Subcutaneous abdominal adipose tissue (tissue), 5 donors: Measurements from ENCODE around the gene POU2F1.

Experiments used
- H3K27ac ChIP-seq: one replicate; pipeline ENCODE4 v1.7.0; 2013; ENCODE audit warnings: low read depth, mild to moderate bottlenecking, inconsistent platforms, low read length, moderate library complexity
- H3K27me3 ChIP-seq, 5 donors: one replicate each; pipeline ENCODE4 v1.7.0; 2013; ENCODE audit warnings: low read length in 5 of 5, inconsistent platforms in 1 of 5; ENCODE audit not compliant: control insufficient read depth in 5 of 5, insufficient read depth in 4 of 5
- H3K36me3 ChIP-seq, 5 donors: one replicate each; pipeline ENCODE4 v1.7.0; 2013; ENCODE audit warnings: low read length in 5 of 5; ENCODE audit not compliant: control insufficient read depth in 5 of 5, insufficient read depth in 5 of 5
- H3K4me1 ChIP-seq, 5 donors: one replicate each; pipeline ENCODE4 v1.7.0; 2013; ENCODE audit warnings: low read length in 5 of 5, mild to moderate bottlenecking in 3 of 5, moderate library complexity in 1 of 5; ENCODE audit not compliant: control insufficient read depth in 5 of 5, insufficient read depth in 5 of 5
- H3K4me3 ChIP-seq, 5 donors: one replicate each; pipeline ENCODE4 v1.7.0; 2013; ENCODE audit warnings: low read length in 5 of 5, low read depth in 1 of 5
- H3K9ac ChIP-seq, 5 donors: one replicate each; pipeline ENCODE4 v1.7.0; 2013; ENCODE audit warnings: low read length in 5 of 5, mild to moderate bottlenecking in 4 of 5, moderate library complexity in 3 of 5
- H3K9me3 ChIP-seq, 5 donors: one replicate each; pipeline ENCODE4 v1.7.0; 2013; ENCODE audit warnings: low read length in 5 of 5; ENCODE audit not compliant: control insufficient read depth in 5 of 5
- donor health status: healthy.
- donor health status: healthy.
- donor health status: healthy.
- donor health status: healthy.
- donor health status: healthy.

The POU2F1 gene

GRCh38 chr1:167220537-167221125 is at the start of gene POU2F1:
POU2F1 (plus strand) TSS chr1:167220886; CDS start chr1:167220898, 12 bp downstream.
- Histone ChIP-seq H3K4me1 (peaks cover 0 to 28% (median 23%) of the 10 kb centered on the region in 5 donors), H3K9me3 (peaks cover 0 to 3% (median 0%) of the 10 kb centered on the region in 5 donors), H3K36me3 (no peaks in the 10 kb centered on the region), H3K27ac (peak within 1 kb of the TSS; percentile 96), H3K9ac (peak within 1 kb of the TSS; percentile 68 to 96 (median 88)), H3K27me3 (no peaks in the 10 kb centered on the region), H3K4me3 (peak within 1 kb of the TSS; percentile 78 to 99 (median 96))

DNA sequence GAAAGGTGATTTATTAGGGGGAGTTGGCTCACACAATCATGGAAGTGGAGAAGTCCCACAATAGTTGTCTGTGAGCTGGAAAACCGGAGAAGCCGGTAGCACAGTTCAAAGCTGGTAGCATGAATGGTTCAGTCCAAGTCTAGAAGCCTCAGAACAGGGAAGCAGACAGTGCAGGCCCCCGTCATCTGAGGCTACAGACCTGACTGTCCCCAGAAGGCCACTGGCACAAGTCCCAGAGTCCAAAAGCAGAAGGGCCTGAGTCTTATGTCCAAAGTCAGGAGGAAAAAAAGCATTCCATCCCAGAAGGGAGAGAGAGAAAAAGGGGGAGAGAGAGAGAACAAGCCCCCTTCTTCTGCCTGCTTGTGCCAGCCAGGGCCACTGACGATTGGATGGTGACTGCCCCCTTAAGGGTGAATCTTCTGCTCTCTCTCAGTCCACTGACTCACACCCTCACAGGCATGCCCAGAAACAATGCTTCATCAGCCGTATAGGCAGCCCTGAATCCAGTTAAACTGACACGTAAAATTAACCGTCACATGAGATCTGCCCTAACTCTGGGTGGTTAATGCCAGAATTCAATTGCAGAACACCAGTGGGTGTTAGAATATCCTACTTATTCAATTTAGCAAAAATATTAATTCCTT is 49.3 kb upstream of the POU2F1 start:
- no peaks in the 10 kb centered on the region for H3K36me3 ChIP-seq
- H3K27ac ChIP-seq = no peak overlapping the region
- peaks cover 0 to under 1% (median 0%) of the 10 kb centered on the region in 5 donors for H3K4me1 ChIP-seq
- H3K9ac ChIP-seq = no peak overlapping the region
- H3K27me3 ChIP-seq = peaks cover 0 to 7% (median 2%) of the 10 kb centered on the region in 5 donors
- peaks cover 0 to 17% (median 9%) of the 10 kb centered on the region in 5 donors for H3K9me3 ChIP-seq
- H3K4me3 ChIP-seq = no peak overlapping the region

- Histone ChIP-seq H3K4me3 (no peak overlapping the region), H3K36me3 (no peaks in the 10 kb centered on the region), H3K9ac (no peak overlapping the region), H3K4me1 (no peaks in the 10 kb centered on the region), H3K9me3 (peaks cover 0 to 10% (median 0%) of the 10 kb centered on the region in 5 donors), H3K27ac (no peak overlapping the region), H3K27me3 (peaks cover 0 to 4% (median 0%) of the 10 kb centered on the region in 5 donors)
Measured at GRCh38 chr1:167173516-167174184, 47.0 kb upstream of the POU2F1 start.

DNA sequence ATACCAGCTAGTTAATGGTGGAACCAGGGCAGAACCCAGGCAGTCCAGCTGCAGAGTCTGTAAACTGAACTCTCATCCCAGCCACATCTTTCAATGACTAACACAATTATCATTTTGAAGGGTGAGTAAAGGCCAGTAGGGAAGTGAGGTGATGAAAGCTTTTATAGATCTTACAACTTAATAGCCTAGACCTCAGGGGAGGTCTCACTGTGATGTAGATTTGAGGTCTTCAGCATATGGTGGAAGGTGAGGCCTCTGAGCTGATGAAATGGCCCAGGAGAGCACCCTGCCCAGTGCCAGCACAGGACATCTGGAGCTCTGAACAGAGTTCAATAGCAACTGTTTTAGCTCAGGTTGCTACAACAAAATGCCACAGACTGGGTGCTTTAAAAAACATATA is 44.8 kb upstream of the POU2F1 start:
- H3K36me3 ChIP-seq = no peaks in the 10 kb centered on the region
- no peaks in the 10 kb centered on the region for H3K4me1 ChIP-seq
- H3K4me3 ChIP-seq = no peak overlapping the region

DNA sequence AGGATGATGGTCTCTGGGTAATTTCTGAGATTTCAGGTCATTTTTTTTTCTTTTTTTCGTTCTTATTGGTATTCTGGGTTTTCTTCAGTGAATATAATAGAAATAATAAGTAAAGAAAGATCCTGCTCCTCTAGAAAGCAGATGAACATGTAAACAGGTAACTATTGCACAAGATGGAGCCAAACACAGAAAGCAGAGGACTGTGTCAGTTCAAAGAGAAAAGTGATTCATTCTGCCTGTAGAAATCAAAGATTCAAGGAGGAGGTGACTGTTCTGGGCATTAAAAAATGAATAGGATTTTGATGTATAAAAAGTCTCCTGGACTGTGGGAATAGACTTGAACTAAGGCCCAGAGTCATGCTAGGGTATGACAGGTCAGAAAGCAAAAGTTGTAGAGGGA is 41.9 kb upstream of the POU2F1 start:
- H3K36me3 ChIP-seq = no peaks in the 10 kb centered on the region
- H3K27ac ChIP-seq = no peak overlapping the region
- no peak overlapping the region for H3K4me3 ChIP-seq
- H3K9me3 ChIP-seq = peaks cover 0 to 10% (median 0%) of the 10 kb centered on the region in 5 donors
- H3K4me1 ChIP-seq = no peaks in the 10 kb centered on the region
- peaks cover 0 to 2% (median 0%) of the 10 kb centered on the region in 5 donors for H3K27me3 ChIP-seq
- H3K9ac ChIP-seq = no peak overlapping the region

More for the DNA sequence above, 44.8 kb upstream of the POU2F1 start:
- no peak overlapping the region for H3K27ac ChIP-seq
- H3K27me3 ChIP-seq = peaks cover 0 to 2% (median 0%) of the 10 kb centered on the region in 5 donors
- no peak overlapping the region for H3K9ac ChIP-seq
- H3K9me3 ChIP-seq = peaks cover 0 to 10% (median 0%) of the 10 kb centered on the region in 5 donors

DNA sequence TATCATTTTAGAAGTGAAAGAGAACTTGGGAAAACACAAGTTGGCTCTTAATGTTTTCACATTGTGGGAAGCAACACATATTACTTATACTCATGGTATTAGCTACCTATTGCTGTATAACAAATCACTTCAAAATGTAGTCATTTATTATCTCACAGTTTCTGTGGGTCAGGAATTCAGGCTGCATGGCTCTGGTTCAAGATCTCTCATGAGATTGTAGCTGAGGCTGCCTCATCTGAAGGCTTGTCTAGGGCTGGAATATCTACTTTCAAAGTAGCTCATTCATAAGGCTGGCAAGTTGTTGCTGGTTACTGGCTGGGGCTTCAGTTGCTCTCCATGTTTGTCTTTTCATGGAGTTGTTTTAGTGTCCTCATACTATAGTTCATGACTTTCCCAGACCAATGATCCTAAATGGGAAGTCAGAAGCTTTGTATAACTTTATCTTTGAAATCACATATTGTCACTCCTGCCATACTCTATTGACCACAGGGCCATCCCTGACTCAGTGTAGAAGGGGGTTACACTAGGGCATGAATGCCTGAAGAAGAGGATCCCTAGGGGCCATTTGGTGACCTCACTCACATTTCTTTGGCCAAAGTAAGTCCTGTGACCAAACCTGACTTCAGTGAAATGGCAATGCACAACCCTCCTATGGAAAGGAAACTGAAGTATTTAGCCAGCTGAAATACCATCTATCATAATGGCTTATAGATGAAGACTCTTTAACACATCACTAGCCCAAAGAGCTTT is 37.9 kb upstream of the POU2F1 start:
- no peaks in the 10 kb centered on the region for H3K36me3 ChIP-seq
- no peaks in the 10 kb centered on the region for H3K9me3 ChIP-seq
- no peak overlapping the region for H3K4me3 ChIP-seq
- H3K4me1 ChIP-seq = no peaks in the 10 kb centered on the region
- no peak overlapping the region for H3K27ac ChIP-seq
- H3K9ac ChIP-seq = no peak overlapping the region
- no peaks in the 10 kb centered on the region for H3K27me3 ChIP-seq

GRCh38 chr1:167184081-167184480 is 36.6 kb upstream of the POU2F1 start:
- Histone ChIP-seq H3K9ac (no peak overlapping the region), H3K36me3 (no peaks in the 10 kb centered on the region), H3K4me3 (no peak overlapping the region), H3K4me1 (no peaks in the 10 kb centered on the region), H3K27me3 (no peaks in the 10 kb centered on the region), H3K9me3 (no peaks in the 10 kb centered on the region), H3K27ac (no peak overlapping the region)

DNA sequence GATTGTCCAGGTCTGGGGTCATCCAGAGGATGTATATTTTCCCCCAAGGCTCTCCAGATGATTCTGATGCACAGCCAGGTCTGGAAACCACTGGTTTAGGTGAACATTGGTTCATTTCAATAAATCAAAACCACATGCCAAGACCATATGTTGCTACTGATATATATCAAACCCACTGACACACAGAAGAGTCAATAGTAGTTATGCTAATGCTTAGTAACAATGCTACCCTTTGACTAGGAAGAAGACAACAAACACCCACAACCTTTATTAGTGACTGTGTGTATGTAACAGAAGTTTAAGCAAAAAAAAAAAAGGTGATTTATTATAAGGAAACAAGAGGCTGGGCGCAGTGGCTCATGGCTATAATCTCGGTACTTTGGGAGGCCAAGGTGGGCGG is 35.6 kb upstream of the POU2F1 start:
- H3K9ac ChIP-seq = no peak overlapping the region
- H3K27me3 ChIP-seq = no peaks in the 10 kb centered on the region
- H3K4me3 ChIP-seq = no peak overlapping the region
- no peaks in the 10 kb centered on the region for H3K4me1 ChIP-seq
- H3K27ac ChIP-seq = no peak overlapping the region
- no peaks in the 10 kb centered on the region for H3K36me3 ChIP-seq
- H3K9me3 ChIP-seq = no peaks in the 10 kb centered on the region

DNA sequence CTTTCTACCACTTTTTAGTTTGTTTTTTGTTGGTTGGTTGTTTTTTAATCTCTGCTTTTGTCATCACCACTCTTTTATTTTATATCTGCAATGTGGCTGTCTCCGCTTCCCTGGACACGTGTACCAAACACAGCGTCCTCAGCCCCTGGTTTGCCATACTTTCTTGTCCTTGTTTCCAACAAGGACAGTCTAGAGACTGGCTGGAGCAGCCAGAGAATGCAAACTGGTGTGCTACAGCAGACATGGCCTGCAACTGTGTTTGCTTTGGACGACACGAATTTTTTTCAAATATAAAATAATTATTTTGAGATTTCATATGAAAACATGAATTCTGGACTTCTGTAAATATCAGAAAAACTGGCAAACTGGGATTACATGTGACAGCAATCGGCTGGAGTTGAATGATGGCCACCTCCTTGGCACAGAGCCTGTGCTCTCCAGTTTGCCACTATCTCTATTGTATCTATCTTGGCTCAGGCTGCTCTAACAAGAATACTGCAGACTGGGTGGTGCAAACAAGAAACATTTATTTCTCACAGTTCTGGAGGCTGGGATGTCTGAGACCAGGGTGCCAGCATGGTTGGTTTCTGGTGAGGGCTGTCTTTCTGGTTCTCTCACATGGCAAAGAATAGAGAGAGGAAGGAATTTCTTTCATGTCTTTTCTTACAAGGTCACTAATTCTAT is 34.6 kb upstream of the POU2F1 start:
- Histone ChIP-seq H3K9me3 (no peaks in the 10 kb centered on the region), H3K27ac (no peak overlapping the region), H3K4me3 (no peak overlapping the region), H3K36me3 (no peaks in the 10 kb centered on the region), H3K4me1 (no peaks in the 10 kb centered on the region), H3K27me3 (peaks cover 0 to 2% (median 0%) of the 10 kb centered on the region in 5 donors), H3K9ac (no peak overlapping the region)
